Osteoblast (primary cell): ENCODE results near the gene RFPL2. TPM values are rescaled to one million over a fixed set of nuclear protein-coding genes. Genes with fewer than 3 reads are reported as not detected.
A peak's percentile ranks its signal among the peaks of the same experiment; 100 is the strongest.
"Not testable (repeated sequence)": the region's sequence is repeated elsewhere in the genome, so short reads cannot be mapped to it uniquely, and the experiment has no call there.

Source experiments
- DNase-seq: peaks from one replicate; pipeline ENCODE4 v3.0.0; 2011; ENCODE audit warnings: low spot score, mixed read lengths; ENCODE audit not compliant: insufficient read length; ENCODE audit errors: missing footprints
- H2AFZ ChIP-seq: 2 replicates; pipeline ENCODE4 v1.6.0; 2011; ENCODE audit warnings: mild to moderate bottlenecking, low read length
- H3K27ac ChIP-seq: 2 replicates; pipeline ENCODE4 v1.5.1; 2011; ENCODE audit warnings: mild to moderate bottlenecking, low read depth, low read length, moderate library complexity
- H3K27me3 ChIP-seq: 2 replicates; pipeline ENCODE4 v1.6.0; 2012; ENCODE audit warnings: mild to moderate bottlenecking, control low read depth, inconsistent platforms, low read length, moderate library complexity; ENCODE audit not compliant: insufficient read depth
- H3K36me3 ChIP-seq: 2 replicates; pipeline ENCODE4 v1.5.1; 2011; ENCODE audit warnings: mild to moderate bottlenecking, low read length, control low read depth, moderate library complexity; ENCODE audit not compliant: insufficient read depth
- H3K4me1 ChIP-seq: 2 replicates; pipeline ENCODE4 v1.5.1; 2011; ENCODE audit warnings: mild to moderate bottlenecking, low read length, control low read depth, moderate library complexity; ENCODE audit not compliant: insufficient read depth
- H3K4me2 ChIP-seq: 2 replicates; pipeline ENCODE4 v1.6.0; 2011; ENCODE audit warnings: mild to moderate bottlenecking, low read length; ENCODE audit not compliant: insufficient read depth
- H3K4me3 ChIP-seq: fragments of 200-600 bp; sonication (generic); 3 replicates; pipeline ENCODE4 v1.5.1; 2012; ENCODE audit warnings: mild to moderate bottlenecking, low read length, inconsistent platforms; ENCODE audit not compliant: insufficient read depth
- H3K79me2 ChIP-seq: 2 replicates; pipeline ENCODE4 v1.6.0; 2012; ENCODE audit warnings: mild to moderate bottlenecking, low read length, control low read depth, inconsistent platforms; ENCODE audit not compliant: insufficient read depth
- H3K9me3 ChIP-seq: 2 replicates; pipeline ENCODE4 v1.5.1; 2011; ENCODE audit warnings: low read depth, low read length, control low read depth
- H4K20me1 ChIP-seq: 2 replicates; pipeline ENCODE4 v1.6.0; 2012; ENCODE audit warnings: mild to moderate bottlenecking, low read length, control low read depth; ENCODE audit not compliant: insufficient read depth
- total RNA-seq: library from RNA; depleted of rRNA; stranded (reverse); fragments of >200 nt; gene quantifications from 2 replicates; pipeline ENCODE4 v1.2.3, GENCODE V29; 2012
- TF ChIP-seq, protein P1 (sequence below): IDR thresholded peaks from 2 replicates; pipeline ENCODE4 v1.5.1; 2011; ENCODE audit warnings: mild to moderate bottlenecking, low read depth, low read length, moderate library complexity; ENCODE audit errors: extremely low read depth

RFPL2 gene
- total RNA-seq, 1 donor, result not detected

DNA sequence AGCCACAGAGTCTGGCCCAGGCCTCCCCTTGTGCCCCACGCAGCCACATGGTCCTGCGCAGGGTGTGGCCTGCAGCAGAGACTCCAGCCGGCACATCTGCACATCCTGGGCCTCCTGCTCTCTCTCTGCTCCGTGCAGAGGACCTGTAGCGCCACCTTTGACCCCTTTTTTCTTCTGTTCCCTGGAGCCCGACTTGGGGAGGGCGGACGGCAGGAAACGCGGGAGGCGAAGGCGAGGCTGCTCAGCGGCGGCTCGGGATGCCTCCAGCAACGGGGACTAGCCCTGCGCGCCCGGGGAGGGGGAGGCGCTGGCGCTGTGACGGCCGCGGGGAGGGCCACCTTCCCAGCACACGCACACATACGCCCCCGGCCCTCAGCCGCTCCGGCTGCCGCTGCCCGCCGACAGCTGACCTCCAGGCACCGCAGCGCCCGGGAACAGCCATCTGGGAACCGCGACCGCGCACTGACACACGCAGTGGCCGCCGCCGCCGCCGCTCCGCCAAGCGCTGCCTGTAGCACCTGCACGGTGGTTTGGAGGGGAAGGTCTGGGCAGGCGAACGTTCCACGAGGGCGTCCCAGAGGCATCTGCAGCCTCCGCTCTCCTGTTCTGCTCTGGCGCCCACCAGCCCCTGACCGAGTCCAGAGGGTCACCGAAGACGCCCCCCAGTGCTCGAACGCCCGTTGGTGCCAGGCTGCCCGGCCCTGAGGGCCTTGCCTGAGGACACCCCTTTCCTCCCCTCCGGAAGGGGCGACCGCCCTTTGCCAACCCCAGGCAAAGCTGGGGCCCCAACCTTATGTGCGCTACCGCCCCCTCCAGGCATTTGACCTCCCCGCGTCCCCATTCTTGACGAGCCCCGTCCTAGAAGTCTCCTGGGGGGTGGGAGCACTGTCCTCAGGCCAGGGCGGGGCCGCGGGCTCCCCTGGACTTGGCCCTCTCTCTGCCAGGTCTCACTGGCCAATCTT is 28.9 kb downstream of the RFPL2 start:
- Histone ChIP-seq H4K20me1 (no peaks in the 10 kb centered on the region), H2AFZ (no peak overlapping the region), H3K36me3 (no peaks in the 10 kb centered on the region), H3K79me2 (no peaks in the 10 kb centered on the region), H3K9me3 (no peaks in the 10 kb centered on the region), H3K4me3 (no peak overlapping the region), H3K4me2 (no peak overlapping the region), H3K27ac (no peak overlapping the region), H3K27me3 (peaks cover 19% of the 10 kb centered on the region), H3K4me1 (no peaks in the 10 kb centered on the region)
- TF ChIP-seq, protein P1, sequence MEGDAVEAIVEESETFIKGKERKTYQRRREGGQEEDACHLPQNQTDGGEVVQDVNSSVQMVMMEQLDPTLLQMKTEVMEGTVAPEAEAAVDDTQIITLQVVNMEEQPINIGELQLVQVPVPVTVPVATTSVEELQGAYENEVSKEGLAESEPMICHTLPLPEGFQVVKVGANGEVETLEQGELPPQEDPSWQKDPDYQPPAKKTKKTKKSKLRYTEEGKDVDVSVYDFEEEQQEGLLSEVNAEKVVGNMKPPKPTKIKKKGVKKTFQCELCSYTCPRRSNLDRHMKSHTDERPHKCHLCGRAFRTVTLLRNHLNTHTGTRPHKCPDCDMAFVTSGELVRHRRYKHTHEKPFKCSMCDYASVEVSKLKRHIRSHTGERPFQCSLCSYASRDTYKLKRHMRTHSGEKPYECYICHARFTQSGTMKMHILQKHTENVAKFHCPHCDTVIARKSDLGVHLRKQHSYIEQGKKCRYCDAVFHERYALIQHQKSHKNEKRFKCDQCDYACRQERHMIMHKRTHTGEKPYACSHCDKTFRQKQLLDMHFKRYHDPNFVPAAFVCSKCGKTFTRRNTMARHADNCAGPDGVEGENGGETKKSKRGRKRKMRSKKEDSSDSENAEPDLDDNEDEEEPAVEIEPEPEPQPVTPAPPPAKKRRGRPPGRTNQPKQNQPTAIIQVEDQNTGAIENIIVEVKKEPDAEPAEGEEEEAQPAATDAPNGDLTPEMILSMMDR, result no peak
- DNase-seq, result no peak

DNA sequence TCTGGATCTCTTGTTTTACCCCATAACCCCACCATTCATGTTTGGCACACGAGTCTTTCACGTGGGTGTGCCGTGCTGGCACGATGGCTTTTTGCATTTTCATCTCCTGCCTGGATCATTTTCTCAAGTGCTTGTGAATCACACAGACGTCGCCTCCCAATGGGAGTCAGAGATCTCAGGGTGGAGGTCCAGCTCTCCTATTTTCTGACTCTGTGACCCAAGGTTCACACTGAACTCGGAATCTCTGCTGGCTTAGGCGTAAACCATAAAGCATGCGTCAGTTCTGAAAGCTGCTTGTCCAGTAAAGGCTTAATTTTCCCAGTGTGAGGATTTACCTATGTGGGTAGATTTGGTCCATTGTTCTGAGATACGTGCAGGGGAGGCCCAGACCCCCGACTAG is 29.8 kb downstream of the RFPL2 start:
- TF ChIP-seq, protein P1, result no peak
- DNase-seq, result no peak
- no peaks in the 10 kb centered on the region for H3K9me3 ChIP-seq

DNA sequence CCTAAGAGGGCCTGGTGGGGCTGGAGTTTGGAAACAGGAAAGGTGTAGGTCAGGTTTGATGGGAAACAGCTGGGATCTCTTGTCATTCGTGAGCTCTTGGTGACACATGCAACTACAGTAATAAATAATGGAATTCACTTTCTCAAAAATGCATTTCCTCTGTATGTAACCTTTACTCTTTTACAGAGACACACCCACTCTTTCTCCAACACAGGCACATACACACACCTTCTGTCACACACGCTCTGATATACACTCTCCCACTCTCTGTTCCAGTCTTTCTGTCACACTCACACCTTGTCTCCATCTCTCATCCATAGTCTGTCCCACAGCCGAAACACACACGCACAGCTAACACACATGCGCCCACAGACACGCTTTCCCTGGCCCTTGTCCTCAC is 39.2 kb downstream of the RFPL2 start:
- Histone ChIP-seq H3K9me3 (no peaks in the 10 kb centered on the region), H3K36me3 (no peaks in the 10 kb centered on the region), H3K4me2 (no peak overlapping the region), H4K20me1 (no peaks in the 10 kb centered on the region), H3K4me1 (no peaks in the 10 kb centered on the region), H3K27ac (no peak overlapping the region), H3K79me2 (no peaks in the 10 kb centered on the region), H3K27me3 (peaks cover 8% of the 10 kb centered on the region), H3K4me3 (no peak overlapping the region), H2AFZ (no peak overlapping the region)
- TF ChIP-seq, protein P1, result no peak
- DNase-seq, result no peak

More for the DNA sequence above, 29.8 kb downstream of the RFPL2 start:
- H3K27ac ChIP-seq, result no peak overlapping the region
- H3K79me2 ChIP-seq, result no peaks in the 10 kb centered on the region
- no peaks in the 10 kb centered on the region for H3K4me1 ChIP-seq
- H3K36me3 ChIP-seq, result no peaks in the 10 kb centered on the region
- H3K4me3 ChIP-seq, result no peak overlapping the region
- H3K27me3 ChIP-seq, result peaks cover 16% of the 10 kb centered on the region
- H2AFZ ChIP-seq, result no peak overlapping the region
- H4K20me1 ChIP-seq, result no peaks in the 10 kb centered on the region
- H3K4me2 ChIP-seq, result no peak overlapping the region

DNA sequence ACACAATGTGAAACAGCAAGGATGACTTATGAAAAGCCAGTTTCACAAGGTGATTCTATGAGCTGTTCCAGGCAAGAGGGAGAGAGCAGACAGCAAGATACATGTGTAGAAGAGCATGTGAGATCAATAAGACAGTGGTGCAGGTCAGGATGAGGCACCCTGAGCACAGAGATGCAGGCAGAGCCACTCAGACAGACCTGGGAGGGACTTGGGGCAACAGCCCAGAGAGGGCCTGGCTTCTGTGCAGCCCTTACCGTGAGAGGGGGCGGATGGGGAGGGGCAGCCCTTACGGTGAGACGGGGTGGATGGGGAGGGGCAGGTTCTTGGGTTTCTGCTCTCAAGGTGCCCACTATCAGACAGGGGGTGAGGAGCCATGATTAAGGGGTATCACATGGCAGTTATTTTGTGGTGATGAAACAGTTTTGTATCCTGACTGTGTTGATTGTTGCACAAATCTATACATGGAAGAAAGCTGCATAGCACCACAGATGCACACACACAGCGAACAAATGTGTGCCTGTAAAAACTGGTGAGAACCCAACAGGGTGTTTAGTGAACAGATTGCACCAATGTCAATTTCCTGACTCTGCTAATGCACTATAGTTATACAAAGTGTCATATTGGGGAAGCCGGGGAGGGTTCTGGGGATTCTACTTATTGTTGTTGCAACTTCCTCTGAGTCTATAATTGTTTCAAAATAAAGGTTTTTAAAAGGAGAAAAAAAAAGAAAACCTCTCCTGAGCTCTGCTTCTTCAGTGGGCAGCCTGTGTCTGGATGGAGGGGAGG is 40.6 kb downstream of the RFPL2 start:
- H4K20me1 ChIP-seq, result no peaks in the 10 kb centered on the region
- no peaks in the 10 kb centered on the region for H3K9me3 ChIP-seq
- H2AFZ ChIP-seq, result no peak overlapping the region
- DNase-seq, result peak; percentile 58
- H3K27me3 ChIP-seq, result peaks cover 8% of the 10 kb centered on the region
- H3K79me2 ChIP-seq, result no peaks in the 10 kb centered on the region
- H3K27ac ChIP-seq, result no peak overlapping the region
- TF ChIP-seq, protein P1, result no peak
- H3K4me2 ChIP-seq, result no peak overlapping the region
- no peak overlapping the region for H3K4me3 ChIP-seq
- H3K36me3 ChIP-seq, result no peaks in the 10 kb centered on the region
- H3K4me1 ChIP-seq, result no peaks in the 10 kb centered on the region

DNA sequence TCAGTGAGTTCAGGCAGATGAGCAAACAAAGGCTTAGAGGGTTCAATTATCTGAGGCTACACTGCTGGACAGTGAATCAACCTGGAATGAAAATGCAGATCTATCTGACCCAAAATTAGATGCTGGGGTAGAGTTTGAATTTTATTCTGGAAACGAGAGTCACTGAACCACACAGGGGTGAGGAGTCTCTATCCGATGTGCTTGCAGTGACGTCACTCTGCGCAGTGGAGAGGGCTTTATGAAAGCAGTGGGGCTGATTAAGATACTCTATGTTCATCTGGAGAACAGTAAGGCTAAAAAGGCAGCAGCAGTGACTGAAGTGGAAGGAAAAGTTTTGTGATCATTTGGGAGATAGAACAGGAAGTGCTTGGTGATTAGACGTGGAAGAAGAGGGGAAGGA is 44.5 kb downstream of the RFPL2 start:
- not testable (repeated sequence) for H3K27ac ChIP-seq, H3K4me3 ChIP-seq, H4K20me1 ChIP-seq, H3K9me3 ChIP-seq, H3K4me1 ChIP-seq, H3K79me2 ChIP-seq, DNase-seq, H3K36me3 ChIP-seq, H3K27me3 ChIP-seq, H2AFZ ChIP-seq, H3K4me2 ChIP-seq
